Posterior cingulate gyrus (tissue), 11 donors: Measurements from ENCODE around the gene XRCC4.
"Not testable (repeated sequence)": the region's sequence is repeated elsewhere in the genome, so short reads cannot be mapped to it uniquely, and the experiment has no call there.

Source experiments
- DNase-seq, 10 donors: peaks; one replicate each; pipeline versions ENCODE4 v3.0.0 to v3.0.0-alpha.2; 2020 to 2021; ENCODE audit warnings: mixed read lengths in 3 of 10
- intact Hi-C: fragments of 100-400 bp; cut with DNase I; formaldehyde crosslinking; loops from one replicate; pipeline ENCODE4 v1.15.1; 2023

Gene XRCC4

GRCh38 chr5:83323557-83324180 lies 246.3 kb downstream of the XRCC4 start:
- DNase-seq = no peak
- intact Hi-C loops = no loop called here

GRCh38 chr5:83331842-83332241 lies 254.5 kb downstream of the XRCC4 start:
- DNase-seq = no peak
- intact Hi-C loops = no loop called here

GRCh38 chr5:83337453-83338035 lies 260.2 kb downstream of the XRCC4 start:
- no peak for DNase-seq
- intact Hi-C loops = no loop called here

- intact Hi-C loops = no loop called here
- no peak for DNase-seq
Measured at GRCh38 chr5:83340511-83340918, 263.2 kb downstream of the XRCC4 start.

- intact Hi-C loops = no loop called here
- DNase-seq = no peak
Measured at GRCh38 chr5:83341815-83342334, 264.5 kb downstream of the XRCC4 start.

- no peak for DNase-seq
- intact Hi-C loops = no loop called here
Measured at GRCh38 chr5:83342465-83342864, 265.1 kb downstream of the XRCC4 start.

- intact Hi-C loops = no loop called here
- DNase-seq = no peak
Measured at GRCh38 chr5:83343299-83343698, 266.0 kb downstream of the XRCC4 start.

GRCh38 chr5:83345423-83345822 lies 268.1 kb downstream of the XRCC4 start:
- no peak for DNase-seq
- intact Hi-C loops = no loop called here

- no peak for DNase-seq
- intact Hi-C loops = no loop called here
Measured at GRCh38 chr5:83348281-83348780, 271.0 kb downstream of the XRCC4 start.

GRCh38 chr5:83353231-83353630 lies 275.9 kb downstream of the XRCC4 start:
- intact Hi-C loops = no loop called here

GRCh38 chr5:83353774-83354173 lies 276.4 kb downstream of the XRCC4 start:
- intact Hi-C loops = no loop called here
- DNase-seq = no peak

More at GRCh38 chr5:83353231-83353630, 275.9 kb downstream of the XRCC4 start:
- DNase-seq = no peak

GRCh38 chr5:83354958-83355357 lies 277.6 kb downstream of the XRCC4 start:
- no peak for DNase-seq

GRCh38 chr5:83355482-83356014 lies 278.2 kb downstream of the XRCC4 start:
- DNase-seq, intact Hi-C loops: not testable (repeated sequence)

More at GRCh38 chr5:83354958-83355357, 277.6 kb downstream of the XRCC4 start:
- intact Hi-C loops = no loop called here

GRCh38 chr5:83357621-83358231 lies 280.4 kb downstream of the XRCC4 start:
- intact Hi-C loops = no loop called here

GRCh38 chr5:83360573-83360972 lies 283.2 kb downstream of the XRCC4 start:
- intact Hi-C loops = no loop called here
- DNase-seq = no peak

More at GRCh38 chr5:83357621-83358231, 280.4 kb downstream of the XRCC4 start:
- no peak for DNase-seq

GRCh38 chr5:83362526-83362925 lies 285.2 kb downstream of the XRCC4 start:
- intact Hi-C loops = no loop called here
- no peak for DNase-seq

GRCh38 chr5:83363111-83363885 lies 286.0 kb downstream of the XRCC4 start:
- intact Hi-C loops = no loop called here
- no peak for DNase-seq

GRCh38 chr5:83363886-83364275 lies 286.5 kb downstream of the XRCC4 start:
- intact Hi-C loops = no loop called here
- no peak for DNase-seq

- intact Hi-C loops = no loop called here
- DNase-seq = no peak
Measured at GRCh38 chr5:83364312-83365299, 287.3 kb downstream of the XRCC4 start.
